Kasumi-1 (cell line): Measurements from ENCODE around the gene PSRC1.
A peak's percentile ranks its signal among the peaks of the same experiment; 100 is the strongest.

Experiments used
- DNase-seq, 2 experiments: peaks; one replicate each; lab custom pipeline; 2025; lab: John Stamatoyannopoulos, UW

Gene PSRC1

GRCh38 chr1:109272021-109272799 lies 10.7 kb downstream of the PSRC1 start:
- no peak for DNase-seq

GRCh38 chr1:109271458-109271857 lies 11.5 kb downstream of the PSRC1 start:
- no peak for DNase-seq

GRCh38 chr1:109270623-109271317 lies 12.2 kb downstream of the PSRC1 start:
- no peak for DNase-seq

GRCh38 chr1:109269981-109270622 lies 12.8 kb downstream of the PSRC1 start:
- no peak for DNase-seq

- no peak for DNase-seq
Measured at GRCh38 chr1:109269212-109269980, 13.5 kb downstream of the PSRC1 start.

GRCh38 chr1:109268431-109269211 lies 14.3 kb downstream of the PSRC1 start:
- no peak for DNase-seq

- no peak for DNase-seq
Measured at GRCh38 chr1:109267743-109268300, 15.1 kb downstream of the PSRC1 start.

- no peak for DNase-seq
Measured at GRCh38 chr1:109266965-109267364, 16.0 kb downstream of the PSRC1 start.

- DNase-seq: no peak
Measured at GRCh38 chr1:109265741-109266330, 17.1 kb downstream of the PSRC1 start.

- DNase-seq: no peak
Measured at GRCh38 chr1:109265016-109265415, 17.9 kb downstream of the PSRC1 start.

- no peak for DNase-seq
Measured at GRCh38 chr1:109264379-109264755, 18.6 kb downstream of the PSRC1 start.

GRCh38 chr1:109263597-109264378 lies 19.2 kb downstream of the PSRC1 start:
- DNase-seq: peak; percentile 40 to 49

GRCh38 chr1:109263234-109263596 lies 19.7 kb downstream of the PSRC1 start:
- no peak for DNase-seq

- no peak for DNase-seq
Measured at GRCh38 chr1:109262231-109263055, 20.5 kb downstream of the PSRC1 start.

GRCh38 chr1:109261578-109261977 lies 21.4 kb downstream of the PSRC1 start:
- DNase-seq: no peak

- DNase-seq: no peak
Measured at GRCh38 chr1:109261006-109261405, 21.9 kb downstream of the PSRC1 start.

- no peak for DNase-seq
Measured at GRCh38 chr1:109259674-109260557, 23.0 kb downstream of the PSRC1 start.
